Islet precursor cell (in vitro differentiated cells): ENCODE results near the gene NID1.

Experiments used
- DNase-seq: peaks from one replicate; pipeline ENCODE4 v3.0.0-alpha.2; 2018

NID1 gene

DNA sequence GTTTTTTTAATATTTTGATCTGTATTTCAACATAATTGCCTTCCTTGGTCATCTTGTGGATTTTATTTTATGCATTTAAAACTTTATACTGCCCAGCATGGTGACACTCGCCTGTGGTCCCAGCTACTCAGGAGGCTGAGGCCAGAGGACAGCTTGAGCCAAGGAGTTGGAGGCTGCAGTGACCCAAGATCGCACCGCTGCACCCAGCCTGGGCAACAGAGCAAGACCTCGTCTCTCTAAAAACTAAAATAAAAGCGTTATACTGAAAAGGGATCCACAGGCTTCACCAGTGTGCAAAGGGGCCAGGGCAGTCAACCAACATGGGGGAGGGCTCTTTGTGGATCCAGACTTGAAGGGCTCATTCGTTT, 1.4 kb downstream of the NID1 start:
- no peak for DNase-seq

DNA sequence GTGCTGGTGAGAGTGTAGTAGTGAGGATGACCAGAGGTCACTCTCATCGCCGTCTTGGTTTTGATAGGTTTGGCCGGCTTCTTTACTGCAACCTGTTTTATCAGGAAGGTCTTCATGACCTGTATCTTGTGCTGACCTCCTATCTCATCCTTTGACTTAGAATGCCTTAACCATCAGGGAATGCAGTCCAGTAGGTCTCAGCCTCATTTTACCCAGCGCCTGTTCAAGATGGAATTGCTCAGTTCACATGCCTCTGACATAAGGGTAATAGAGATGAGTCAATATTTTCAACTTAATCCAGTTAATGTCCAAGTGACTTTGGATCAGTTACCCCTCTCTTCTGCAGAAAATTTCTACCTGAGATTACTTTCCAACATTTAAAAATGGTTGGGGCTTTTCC, 4.6 kb downstream of the NID1 start:
- no peak for DNase-seq

DNA sequence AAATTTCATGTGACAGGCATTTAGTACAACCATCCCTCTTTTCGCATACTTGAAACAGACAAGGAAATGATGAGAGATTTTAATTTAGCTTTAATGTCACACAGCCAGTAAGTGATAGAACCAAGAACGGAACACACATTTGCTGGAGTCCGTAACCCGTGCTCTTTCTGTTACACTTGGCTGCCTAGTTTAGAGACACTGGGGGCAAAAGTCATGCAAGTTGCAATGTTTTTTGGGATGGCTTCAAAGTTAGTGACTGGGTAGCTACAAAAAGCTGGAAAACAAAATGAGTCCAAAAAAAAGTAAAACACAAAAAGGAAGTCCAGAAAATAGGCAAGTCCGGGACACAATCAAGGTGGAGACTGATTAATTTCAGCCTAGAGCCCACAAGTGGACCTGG, 5.9 kb downstream of the NID1 start:
- no peak for DNase-seq

DNA sequence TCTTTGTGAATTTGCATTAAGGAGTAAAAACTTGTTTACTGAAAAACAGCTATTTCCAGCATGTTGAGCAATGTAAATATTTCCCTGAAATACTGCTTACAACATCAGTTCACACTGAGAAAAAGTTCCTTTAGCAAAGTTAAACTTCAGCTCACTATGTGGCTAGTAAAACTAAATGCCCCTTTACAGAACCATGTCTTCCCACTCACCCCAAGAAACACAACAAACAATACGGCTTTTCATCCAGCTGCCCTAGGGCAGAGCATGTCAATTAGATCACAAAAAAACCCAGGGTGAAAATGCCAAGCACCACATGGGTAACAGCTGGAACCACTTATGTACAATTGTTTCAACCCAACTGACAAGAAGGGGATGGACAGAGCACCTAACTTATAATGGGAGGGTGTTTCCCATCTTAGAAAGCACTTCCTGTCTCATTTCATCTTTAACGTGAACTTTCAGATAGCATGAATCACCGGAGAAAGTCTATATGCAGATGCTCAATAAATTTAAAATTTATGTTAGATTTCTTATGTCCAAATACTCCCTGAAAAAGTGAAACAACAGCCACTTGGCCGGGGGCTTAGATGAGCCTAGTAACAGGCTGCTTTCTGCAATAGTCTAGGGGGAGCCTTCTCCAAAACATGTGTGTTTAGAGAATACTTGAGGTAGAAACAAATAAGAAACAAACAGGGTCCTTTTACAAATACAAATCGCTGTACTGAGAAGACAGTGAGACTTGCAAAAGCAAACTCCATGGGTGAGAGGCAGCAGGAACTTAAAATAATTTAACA, 6.6 kb downstream of the NID1 start:
- no peak for DNase-seq

DNA sequence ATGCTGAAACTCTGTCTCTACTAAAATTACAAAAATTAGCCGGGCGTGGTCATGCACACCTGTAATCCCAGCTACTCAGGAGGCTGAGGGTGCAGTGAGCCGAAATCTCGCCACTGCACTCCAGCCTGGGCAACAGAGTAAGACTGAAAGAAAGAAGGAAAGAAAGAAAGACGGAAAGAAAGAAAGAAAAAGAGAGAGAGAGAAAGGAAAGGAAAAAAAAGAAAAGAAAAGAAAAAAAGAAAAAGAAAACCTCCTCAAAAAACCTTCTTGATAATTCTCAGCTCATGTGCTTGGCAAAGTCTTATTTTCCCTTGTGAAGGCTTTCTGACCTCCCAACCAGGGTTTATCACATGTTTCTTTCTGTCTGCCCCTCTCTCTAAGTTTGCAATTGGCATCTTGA, 7.3 kb downstream of the NID1 start:
- no peak for DNase-seq

DNA sequence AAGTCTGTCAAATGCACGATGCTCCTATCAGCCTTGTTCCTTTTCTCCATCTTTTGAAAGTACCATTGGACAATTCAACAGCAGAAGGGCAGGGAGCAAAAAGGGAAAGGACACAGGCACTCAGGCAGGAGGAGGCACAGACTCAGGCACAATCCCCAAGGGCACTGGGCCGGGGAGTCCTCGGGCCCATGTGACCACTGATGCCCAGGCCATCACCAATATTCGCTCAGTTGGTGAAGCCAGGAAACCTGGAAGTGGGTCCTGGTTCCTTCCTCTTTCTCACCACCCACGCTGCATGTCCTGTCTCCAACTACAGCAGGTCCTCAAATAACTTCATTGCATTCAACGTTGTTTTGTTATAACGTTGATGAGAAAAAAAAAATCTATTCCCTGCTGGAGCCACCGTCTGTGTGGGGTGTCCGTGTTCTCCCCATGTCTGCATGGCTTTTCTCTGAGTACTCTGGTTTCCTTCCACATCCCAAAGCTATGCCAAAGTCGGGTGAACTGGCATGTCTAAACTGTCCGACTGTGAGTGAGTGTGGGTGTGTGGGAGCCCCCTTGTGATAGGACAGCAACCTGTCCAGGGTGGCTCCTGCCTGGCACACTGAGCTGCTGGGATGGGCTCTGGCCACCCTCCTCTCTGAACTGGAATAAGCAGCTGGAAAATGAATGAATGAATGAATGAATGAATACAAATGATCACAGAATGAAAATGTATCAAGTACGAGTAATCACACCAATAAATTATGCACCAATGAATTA, 12.5 kb downstream of the NID1 start:
- no peak for DNase-seq

DNA sequence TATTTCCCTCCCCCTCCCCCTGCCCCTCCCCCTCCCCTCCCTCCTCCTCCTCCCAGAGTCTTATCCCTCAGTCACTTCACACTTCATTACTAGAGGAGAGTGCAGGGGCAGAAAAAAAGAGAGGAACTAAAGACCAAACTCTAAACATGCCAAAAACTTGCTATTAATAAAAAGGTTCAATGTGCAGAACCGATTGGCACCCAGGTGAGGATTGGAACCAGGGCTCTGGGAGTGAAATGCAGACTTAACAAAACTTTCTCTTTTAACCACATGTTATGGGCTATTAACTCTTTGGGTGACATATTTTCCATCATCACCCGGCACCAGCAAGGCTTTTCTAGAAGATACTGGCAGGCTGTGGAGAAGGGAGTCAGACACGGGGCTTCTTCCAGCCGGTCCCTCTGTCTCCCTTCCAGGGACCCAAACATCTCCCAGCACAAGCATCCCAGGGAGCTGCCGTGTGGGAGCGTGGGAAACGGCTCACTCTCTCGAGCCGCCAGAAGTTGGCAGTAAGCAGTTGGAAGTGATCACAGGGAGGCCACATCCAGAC, 13.6 kb downstream of the NID1 start:
- DNase-seq = peak; percentile 69

DNA sequence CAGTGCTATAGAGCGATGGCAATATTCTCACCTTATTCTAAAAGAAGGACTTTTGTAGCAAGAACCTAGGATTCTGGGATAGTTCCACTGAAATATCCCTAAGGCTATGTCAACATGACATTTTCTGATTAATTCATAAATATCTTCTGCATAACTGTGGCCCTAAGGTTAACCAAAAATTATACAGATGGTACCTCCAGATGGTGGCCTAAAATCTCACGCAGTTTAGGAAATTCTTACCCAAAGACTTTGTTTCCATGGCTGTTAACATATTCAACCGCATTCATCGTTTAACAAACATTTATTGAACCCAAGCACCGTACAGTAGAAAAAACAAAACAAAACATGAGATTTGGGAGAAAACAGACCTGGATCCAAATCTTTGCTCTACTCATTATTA, 19.1 kb downstream of the NID1 start:
- DNase-seq = no peak

DNA sequence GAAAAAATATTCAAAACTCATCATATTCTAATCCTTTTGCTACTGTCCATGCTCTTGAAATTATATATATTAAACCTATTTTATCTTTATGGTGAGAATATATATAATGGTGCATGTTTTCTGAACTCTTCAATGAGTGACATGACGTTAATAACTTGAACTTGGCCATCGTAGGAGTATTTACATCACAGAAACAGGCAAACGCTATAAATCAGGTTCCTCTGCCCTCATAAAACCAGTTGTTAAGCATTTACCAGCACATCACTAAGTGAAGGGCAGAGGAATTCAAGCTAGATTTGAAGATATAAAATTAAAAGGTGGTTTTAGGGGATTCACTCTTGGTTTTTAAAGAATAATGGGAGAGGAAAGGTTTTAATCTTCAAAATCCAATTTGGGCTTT, 20.5 kb downstream of the NID1 start:
- DNase-seq = no peak

DNA sequence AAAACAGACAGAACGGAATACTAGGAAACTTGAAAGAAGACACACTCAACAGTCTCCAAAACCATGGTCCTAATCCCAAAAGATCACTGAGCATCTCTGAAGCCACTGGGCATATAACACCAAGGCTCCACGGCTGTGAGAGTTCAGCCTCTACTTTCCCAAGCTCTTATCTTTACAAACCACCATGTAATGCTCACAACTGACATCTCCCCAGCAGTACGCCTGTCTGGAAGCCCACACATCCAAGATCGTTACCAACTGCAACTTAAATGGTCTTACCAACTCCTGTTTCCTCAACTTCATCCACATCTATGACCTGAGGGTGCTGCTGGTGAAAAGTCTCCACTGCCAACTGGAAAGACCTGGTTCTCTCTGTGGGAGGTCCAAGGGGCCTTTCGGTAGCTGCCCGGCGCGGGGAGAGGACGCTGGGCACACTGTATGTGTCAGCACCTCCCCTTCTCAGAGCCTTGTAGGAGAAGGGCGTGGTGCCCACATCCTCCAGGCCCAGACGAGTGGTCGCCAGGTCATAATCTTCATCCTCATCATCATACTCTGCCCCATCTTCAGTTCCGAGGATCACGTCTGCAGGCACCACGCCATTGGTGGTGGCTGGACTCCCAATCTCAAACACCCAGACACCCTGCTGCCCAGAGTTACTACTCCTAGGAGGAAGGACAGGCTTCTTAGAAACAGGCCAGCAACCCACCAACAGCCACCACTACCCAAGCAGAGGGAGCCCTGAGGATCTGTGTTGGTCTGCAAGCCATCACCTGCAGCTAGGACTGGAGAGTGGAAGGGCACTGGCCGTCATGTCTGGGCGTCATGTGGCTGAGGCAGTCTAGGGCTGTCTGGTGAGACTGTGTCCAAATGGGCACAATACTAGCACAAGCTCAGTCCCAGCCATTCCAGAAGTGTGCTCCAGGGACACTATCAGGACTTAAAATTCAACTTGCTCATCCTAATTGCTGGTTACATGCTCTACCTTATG, 23.0 kb downstream of the NID1 start:
- no peak for DNase-seq

DNA sequence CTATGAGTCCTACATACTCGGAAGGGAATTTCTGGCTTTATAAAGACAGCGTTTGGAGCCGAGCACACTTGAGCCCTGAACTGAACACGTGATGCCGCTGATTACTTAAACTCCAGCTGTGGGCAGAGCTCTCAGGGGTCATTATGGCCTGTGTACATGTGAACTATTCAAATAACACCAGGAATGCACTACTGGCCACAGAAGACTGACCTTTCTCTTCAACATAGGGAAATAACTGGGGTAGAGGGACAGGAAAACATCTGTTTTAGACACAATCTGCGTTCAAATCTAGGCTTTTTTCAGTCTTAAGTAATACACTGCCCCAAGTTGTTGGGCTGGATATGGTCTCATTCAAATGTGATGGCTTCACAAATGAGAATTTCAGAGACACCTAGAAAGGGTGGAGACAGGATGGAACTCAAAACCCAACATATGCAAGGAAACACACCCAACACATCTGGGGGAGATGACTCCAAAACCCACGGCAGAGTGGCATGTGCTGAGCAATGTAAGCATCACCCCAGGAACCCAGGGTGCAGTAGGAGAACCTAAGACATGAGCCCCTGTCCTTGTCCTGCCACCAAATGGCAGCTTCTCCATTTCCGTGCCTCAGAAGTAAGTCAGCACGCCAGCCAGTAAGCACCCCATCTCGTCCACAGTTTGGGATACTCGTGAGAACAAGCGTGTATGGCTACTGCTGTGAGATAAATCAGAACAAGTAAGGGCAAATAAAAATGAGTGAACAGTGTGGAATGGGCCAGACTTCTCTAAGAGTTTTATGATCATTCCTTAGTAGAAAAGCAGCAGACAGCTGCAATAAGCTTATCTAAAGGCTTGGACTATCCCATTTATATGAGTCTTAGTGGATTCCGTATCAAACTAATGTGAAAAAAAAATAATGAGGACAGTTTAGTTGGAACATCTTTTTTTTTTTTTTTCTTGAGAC, 24.9 kb downstream of the NID1 start:
- no peak for DNase-seq

DNA sequence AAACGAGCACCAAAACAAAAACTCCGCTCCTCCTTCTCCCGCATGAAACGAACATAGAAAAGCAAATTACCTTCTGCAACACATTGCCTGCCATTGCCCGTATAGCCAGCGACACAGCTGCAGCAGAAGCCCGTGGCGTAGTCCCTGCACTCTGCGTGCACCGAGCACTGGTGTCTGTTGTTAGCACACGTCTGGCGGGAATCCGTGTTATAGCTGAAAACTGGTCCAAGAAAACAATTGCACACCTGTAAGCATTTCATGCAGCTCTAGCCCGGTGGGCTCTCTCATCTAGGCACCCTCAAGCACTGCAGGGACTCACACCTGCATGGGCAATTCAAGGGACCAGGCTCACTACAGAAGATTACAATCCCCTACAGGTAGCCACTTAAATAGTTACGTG, 26.9 kb downstream of the NID1 start:
- DNase-seq = no peak

DNA sequence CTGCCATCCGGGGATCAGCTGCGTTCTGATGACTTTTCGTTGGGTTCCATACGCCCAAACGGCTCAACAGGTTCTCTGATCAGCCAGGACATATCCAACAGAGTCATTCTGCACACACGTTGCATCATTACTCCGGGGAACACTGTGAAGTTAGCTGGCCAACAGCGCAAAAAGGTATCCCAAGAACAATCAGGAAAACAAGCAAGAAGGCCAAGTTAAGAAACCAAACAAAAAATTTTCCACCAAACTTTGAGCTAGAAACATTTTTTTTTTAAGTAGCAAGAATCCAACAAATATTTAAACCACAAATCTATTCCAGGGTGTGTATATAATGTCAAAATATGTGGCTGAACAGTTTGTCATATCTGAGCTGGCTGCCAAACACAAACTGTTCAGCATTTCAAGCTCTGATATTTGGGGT, 29.2 kb downstream of the NID1 start:
- no peak for DNase-seq

DNA sequence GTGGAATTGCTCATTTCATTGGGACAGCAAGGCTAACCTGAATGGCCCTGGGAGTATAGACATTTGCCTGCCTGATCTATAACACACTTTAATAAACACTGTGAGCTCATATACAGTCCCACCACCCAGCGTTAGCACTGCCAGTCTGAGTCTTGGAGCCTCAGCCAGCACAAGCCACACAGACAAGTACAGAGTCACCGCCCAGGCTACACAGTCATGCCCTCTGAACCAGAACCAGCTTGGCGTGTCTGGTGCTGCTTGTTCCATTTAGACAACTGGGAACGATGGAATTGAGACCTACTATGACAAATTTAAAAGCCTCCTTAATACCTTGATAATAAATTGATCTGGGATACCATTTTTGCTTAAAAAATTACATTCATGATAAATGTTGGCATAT, 31.6 kb downstream of the NID1 start:
- DNase-seq = no peak

DNA sequence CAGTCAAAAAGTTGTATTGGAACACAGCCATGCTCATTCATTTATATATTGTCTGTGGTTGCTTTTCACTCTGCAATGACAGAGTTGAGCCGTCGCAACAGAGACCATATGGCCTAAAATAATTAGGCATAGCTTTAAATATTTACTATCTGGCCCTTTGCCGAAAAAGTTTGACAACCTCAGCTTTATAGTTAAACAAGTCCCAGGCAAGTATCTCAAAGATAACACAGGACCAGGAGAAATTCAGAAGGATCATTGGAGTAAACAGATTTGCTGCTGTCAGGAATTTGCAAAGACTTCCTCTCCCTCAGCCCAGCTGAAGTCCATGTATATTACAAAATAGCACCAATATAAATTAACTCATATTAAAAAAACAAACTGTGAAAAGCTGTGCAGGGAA, 34.4 kb downstream of the NID1 start:
- no peak for DNase-seq

DNA sequence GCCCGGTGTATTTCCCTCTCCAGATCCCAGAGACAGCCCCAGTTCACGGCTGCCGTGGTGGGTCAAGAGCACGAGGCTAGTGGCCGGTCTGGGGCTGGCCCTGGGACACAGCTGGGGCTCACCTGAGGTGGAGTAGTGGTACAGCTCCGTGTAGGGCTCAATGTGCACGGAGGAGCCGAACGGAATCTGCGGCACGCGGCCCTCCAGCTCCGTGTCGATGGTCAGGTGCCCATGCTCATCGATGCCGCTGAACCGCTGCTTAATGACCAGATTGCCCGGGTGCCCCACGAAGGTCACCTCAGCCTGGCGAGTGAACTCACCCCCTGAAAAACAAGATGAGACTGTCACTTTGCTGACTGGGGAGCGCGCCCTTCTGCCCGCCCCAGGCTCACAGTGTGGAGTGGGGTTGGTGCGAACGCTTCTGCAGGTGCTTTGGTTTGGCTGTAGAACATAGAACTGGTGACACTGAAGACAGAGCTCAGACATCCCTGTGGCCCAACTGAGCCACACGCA, 35.4 kb downstream of the NID1 start:
- DNase-seq = no peak

DNA sequence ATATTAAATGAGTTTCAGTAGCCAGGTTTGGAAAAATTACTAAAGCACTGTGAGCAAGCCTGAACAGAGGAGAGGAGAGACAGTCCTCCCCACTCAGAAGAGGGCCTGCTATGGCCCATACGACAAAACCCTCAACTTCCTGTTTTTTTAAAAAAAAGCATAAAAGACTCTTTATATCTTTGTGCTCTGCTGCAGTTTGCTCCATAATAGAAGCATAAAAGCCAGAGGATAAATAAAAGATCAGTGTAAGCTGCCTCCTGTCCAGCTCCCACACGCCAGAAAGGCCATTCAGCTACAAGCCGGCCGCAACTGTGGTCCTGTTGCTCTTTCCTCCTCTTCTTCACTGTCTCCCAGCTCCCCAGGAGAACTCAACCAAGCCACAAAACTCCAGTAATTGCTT, 37.8 kb downstream of the NID1 start:
- DNase-seq = no peak

DNA sequence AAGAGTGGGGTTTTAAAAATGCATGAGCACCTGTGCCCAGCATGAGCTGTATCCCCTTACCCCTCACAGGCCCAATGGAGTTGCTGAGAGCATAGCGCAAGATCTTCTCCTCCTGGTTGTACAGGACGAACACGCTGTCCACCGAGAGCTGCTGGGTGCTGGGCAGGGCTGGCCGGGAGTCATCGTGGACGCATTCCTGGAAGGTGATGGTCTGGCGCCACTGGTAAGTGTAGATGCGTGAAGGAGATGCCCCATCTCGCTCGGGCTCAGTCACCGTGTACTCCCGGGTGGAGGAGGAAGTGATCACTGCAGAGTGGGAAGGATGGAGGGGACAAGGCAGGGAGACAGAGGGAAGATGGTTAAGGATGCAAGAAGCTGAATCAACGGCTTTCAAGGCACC, 39.1 kb downstream of the NID1 start:
- no peak for DNase-seq

DNA sequence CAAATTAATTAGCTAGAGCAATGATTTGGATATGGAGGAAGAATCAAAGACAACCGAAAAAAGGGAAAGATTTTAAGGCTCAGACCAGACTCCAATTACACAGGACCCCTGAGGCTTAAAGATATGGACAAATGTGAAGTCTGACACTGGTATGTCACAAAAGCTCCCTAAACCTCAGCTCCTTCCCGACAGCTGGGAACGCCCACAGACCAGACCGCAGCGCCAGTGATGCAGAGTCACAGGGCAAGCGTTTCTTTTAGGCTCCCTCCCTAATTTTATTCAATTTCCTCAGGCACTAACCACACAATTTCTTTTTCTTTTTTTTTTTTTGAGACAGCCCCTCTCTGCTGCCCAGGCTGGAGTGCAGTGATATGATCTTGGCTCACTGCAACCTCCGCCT, 40.2 kb downstream of the NID1 start:
- DNase-seq = no peak

DNA sequence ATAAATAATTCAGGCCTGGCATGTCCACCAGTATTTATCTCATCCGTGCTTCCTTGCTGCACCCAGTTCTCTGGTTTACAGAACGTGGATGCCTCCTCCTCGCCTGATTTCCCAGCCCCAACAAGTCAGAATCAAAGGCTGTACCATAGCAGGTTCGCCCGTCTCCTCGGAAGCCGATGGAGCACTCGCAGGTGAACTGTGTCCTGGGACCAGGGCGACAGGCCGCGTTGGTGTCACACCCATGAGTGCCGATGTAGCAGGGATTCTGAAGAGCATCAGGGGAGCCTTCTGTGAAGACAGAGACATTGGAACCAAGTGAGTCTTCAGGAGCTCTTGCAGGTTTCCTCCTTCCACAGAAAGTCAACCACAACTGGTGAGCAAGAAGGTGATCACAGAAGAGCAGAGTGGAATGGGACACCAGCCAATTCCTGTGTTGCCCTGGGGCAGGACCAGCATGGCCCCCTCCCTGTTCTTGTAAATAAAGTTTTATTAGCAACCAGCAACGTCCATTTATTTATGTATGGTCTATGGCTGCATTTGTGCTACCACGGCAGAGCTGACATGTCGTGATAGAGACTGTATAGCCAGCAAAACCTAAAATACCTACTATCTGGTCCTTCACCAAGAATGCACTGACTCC, 40.8 kb downstream of the NID1 start:
- DNase-seq = no peak
